HG02623 (cell line): ENCODE measurements around the gene DAZAP1.

Experiments used
- ATAC-seq: cut with Tn5 transposase; IDR thresholded peaks from one replicate; pipeline ENCODE4 v1.9.1; 2021; ENCODE audit warnings: moderate library complexity; ENCODE audit not compliant: unreplicated experiment

The DAZAP1 gene

DNA sequence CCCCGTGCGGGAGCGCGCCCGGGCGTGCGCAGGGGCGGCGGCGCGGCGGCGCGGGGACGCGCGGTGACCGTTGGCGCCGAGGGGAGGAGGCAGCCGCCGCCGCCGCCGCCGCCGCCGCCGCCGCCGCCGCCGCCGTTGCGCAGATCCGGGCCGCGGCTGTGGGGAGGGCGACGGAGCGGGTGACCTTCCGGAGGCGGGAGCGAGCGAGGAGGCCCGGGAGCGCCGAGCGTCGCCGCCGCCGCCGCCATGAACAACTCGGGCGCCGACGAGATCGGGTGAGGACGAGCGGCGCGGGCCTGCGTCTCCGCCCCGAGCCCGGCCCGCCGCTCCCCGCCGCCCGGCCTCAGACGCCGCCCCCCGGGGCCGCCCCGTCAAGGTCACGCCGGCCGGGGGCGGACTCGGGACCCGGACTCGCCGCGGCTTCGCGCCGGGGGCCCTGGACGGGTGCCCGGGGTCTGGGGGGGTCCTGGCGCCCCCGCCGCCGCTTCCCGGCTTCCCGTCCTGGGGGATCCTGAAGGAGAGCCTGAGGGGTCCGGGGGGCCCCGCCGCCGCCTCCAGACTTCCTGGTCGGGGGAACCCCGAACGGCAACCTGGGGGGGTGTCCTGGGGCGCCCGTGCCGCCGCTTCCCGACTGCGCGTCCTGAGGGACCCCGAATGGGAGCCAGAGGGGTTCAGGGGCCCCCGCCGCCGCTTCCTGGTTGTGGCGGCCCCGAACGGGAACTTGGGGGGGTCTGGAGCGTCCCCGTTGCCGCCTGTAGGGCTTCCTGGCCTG lies at the start of gene DAZAP1:
TSS of gene DAZAP1 (plus strand) at position 59 of the 772 bp plus-strand sequence. CDS start at position 247, 188 bp downstream.
- ATAC-seq, result peak; percentile 19

DNA sequence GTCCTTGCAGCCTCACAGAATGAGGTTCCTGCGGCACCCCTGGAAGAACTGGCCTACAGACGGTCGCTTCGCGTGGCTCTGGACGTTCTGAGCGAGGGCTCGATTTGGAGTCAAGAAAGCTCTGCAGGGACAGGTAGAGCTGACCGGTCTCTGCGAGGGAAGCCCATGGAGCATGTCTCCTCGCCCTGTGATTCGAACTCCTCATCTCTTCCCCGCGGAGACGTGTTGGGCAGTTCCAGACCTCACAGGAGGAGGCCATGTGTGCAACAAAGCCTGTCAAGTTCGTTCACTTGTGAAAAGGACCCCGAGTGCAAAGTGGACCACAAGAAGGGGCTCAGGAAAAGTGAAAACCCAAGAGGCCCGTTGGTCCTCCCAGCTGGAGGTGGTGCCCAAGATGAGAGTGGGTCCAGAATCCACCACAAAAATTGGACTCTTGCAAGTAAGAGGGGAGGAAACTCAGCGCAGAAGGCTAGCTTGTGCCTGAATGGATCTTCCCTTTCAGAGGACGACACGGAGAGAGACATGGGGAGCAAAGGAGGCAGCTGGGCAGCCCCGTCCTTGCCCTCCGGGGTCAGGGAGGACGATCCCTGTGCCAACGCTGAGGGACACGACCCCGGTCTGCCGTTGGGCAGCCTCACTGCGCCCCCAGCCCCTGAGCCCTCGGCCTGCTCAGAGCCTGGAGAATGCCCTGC lies 47.1 kb upstream of the DAZAP1 start:
- ATAC-seq, result no peak

DNA sequence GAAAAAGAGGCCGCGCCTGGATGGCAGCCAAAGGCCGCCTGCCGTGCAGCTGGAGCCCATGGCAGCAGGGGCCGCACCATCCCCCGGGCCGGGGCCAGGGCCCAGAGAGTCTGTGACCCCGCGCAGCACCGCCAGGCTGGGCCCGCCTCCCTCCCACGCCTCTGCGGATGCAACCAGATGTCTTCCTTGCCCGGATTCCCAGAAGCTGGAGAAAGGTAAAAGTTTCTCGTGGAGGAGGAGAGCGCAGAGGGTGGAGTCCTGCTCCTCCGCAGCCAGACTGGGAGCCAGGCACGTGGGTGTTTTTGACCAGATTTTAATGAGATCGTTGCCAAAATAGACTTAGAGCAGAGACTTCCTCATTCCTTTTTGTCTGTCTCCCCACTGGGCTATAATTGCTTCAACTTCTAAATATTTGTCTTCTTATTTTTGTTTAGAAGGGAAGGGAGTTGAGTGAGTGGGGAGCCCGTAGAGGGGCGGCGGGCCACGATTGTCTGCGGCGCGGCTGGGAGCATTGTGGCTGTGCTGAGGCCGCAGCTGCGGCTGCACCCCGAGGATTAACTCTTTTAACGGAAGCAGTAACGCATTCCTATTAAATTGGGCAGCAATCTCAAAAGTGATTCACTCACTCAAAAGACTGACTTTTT lies 46.4 kb upstream of the DAZAP1 start:
- ATAC-seq, result no peak

DNA sequence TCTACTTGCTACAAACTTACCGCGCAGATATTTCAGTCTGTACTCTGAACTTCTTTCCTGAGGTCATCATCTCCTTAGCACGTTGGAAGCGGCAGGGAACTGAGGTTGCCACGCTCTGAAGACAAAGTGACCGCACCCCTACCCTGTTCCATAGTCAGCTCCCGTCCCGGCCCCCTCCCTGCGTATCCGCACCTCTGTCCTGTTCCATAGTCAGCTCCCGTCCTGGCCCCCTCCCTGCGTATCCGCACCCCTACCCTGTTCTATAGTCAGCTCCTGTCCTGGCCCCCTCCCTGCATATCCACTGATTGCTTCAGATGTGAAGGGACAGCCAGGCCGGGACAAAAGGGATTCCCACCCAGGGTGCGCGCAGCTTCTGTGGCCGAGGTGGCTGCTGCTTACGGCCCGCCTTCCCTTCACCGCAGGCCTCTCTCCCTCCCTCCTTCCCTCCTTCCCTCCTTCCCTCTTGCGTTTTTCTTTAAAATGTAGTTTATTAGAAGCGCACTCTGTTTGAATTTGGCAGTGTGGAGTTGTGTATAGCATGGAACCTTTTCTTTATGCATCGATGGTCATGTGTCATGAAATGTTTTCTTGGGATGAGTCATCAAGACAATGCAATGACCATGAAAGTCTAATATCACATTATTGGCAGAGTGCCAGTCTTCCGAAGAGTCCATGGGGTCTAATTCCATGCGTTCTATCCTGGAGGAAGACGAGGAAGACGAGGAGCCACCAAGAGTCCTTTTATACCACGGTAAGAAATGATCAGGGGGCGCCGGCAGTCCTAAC lies 45.6 kb upstream of the DAZAP1 start:
- ATAC-seq, result no peak

DNA sequence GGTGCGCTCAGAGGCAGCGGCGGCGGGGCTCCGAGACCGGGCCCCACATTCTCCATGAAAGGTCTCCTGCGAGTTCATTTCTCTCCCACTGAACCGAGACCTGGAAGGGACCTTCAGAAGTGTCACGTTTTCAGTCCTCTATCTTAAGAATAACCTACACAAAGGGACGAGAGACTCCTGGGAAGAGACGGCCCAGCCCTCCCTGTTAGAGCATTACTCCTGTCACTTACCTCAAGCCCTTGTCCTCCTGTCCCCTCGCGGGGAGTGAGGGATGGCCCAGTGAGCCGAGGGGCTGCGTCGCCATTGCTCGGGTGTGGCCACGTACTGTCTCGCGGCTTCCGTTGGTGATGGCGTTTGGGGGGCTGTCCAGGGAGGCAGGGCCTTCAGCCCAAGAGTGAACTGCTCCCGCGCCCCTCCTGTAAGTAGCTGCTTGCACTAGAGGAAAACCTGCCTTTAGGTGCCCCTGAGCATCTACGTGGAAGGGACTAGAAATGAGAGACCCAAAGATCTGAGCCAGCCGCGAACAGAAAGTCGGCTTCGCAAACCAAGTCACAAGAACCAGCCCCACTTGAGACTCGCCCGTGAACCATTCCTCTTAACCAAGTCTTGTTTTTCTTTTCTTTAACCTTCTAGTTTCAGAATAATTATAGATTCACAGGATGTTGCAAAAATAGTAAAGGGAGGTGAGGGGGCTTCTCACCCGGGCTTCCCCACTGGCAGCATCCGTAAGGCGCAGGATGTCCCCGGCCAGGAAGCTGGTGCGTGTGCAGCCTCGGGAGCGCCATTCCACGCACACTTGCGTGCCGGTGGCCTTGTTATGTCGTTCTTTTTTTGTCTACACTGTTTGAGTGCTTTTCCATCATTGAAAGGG lies 44.8 kb upstream of the DAZAP1 start:
- ATAC-seq, result no peak

DNA sequence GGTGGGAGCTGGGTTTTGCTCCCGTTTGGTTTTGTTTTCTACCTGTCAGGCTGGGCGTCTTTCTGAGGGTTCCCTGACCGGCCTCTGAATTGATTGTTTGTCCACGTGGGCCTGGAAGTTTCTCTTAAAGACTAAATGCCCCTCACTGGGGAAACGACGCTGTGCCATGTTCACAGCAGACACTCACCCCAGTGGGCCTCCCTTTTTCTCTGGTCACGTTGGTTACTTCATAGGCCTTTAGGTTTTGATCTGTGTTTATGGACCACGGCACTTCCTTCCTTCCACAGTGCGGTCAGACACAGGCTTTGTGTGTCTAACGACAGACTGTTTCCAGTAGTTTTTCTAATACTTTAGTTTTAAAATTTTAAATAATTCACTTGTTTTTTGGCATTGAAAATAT lies 43.8 kb upstream of the DAZAP1 start:
- no peak for ATAC-seq

DNA sequence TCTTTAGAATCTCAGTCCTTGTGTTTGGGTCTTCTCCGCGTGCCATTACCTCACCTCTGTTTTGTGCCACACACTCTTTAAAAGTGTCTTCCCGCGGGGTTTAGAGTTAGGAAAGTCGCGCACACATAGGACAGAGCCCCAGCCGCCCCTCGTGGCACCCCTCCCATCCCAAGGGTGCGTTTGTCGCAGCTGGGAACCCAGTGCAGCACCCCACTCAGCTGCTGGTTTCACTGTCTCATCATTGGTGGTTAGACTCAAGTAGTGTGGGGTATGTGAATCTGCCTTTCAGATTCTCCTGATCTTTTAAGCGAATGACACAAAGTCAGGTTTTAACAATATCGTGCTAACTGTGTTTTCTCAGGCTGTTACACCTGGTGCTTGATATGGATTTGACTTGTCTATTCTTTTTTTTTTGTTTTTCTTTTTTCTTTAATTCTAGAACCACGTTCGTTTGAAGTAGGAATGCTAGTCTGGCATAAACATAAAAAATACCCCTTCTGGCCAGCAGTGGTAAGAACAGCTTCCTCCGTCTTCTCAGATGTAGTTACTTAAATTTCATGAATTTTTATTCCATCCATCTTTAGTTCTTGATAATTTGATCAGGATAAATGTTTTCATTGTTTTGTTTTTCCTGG lies 43.2 kb upstream of the DAZAP1 start:
- ATAC-seq, result no peak

DNA sequence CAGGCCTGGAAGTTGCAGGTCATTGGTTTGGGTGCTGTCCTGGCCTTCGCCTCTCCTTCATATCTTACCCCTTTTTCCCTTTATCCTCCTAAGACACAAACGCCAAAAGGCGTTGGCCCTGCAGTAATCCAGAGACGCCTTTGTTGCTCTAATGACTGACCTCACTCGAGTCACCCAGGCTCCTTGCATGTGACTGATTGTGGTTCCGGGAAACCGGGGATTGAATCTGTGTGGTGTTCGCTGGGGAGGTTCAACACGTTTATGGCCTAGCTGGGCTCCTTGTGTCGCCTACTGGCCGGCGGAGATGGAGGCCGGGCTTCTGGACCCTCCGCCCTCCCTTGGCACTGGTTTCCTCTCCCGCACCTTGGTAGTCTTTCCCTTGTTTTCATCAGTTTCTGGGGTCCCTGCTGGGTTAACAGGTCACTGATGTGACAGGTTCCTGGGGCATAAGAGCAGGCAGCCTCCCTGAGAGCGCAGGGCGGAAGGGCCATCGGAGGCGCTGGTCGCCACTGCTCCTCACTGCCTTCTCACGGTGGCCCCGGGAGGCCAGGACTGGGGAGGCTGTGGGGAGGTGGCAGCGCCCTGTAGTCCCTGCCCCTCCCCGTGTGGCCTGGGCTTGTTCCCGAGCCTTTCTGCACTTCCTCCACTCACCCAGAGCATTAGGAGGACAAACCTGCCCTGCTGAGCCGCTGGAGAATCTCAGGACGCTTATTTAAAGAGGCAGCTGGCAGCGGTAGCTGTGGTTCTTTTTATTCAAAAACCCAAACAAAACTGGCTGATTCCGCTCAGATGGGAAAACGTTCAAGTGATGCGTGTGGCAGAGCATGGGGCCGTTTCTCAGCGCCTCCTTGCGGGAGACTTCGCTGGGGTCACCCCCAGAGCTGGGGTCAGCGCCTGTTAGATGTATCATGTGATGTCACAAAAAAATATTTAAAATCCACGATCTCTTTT lies 41.8 kb upstream of the DAZAP1 start:
- no peak for ATAC-seq

DNA sequence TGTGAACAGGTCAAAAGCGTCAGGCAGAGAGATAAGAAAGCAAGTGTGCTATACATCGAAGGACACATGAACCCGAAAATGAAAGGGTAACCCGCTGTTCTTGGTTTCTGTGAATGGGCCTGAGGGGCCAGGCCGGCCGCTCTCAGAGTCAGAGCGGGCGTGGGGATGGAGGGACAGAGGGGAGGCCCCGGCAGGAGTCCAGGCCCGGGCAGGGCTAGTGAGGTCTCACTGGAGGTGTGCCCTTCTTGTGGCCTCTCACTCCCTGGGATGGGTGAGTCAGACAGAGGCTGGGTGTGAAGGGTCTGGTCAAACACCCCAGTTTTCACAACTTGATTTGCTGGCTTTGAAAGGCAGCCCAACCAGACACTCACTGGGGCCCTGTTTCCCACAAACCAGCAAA lies 41.1 kb upstream of the DAZAP1 start:
- no peak for ATAC-seq

DNA sequence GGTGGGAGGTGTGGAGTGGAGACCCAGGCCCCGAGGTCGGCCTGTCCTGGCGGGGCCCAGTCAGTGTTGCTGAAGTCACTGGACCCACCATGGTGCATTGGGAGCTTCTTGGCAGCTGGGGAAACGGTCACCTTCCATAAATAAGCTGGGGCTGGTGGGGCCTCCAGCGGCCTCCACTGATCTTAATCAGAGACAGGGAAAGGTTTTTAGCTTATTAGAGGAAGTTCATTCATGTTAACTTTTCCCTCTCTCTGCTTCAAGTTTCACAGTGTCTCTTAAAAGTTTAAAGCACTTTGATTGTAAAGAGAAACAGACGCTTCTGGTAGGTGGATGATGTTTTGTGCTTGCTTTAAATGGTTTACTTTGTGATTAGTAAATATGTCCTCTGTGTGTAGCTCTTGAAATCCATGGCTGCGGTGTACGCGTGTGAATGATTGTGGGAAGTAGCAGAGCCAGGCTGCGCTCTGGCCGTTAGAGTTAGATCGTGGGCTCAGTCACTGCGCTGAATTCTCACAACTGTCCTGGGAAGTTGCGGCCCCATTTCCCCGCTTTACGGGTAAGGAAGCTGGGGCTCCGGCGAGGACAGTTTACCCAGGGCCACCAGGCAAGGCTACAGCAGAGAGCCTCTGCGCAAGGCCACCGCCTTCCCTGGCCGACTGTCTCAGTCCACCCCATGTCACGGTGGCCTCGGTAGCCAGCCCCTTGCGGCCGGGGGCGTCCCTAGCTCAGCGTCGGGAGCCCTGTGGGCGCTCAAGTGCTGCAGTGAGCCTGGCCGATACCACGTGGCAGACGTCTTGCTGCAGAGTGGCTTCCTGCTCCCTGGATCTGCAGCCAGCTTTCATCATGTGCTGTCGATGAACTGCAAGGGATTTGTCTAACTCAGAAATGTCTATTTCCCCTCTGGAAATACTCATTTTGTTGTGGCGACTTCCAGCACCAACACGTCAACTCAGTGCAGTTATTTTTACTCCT lies 40.2 kb upstream of the DAZAP1 start:
- ATAC-seq, result no peak

DNA sequence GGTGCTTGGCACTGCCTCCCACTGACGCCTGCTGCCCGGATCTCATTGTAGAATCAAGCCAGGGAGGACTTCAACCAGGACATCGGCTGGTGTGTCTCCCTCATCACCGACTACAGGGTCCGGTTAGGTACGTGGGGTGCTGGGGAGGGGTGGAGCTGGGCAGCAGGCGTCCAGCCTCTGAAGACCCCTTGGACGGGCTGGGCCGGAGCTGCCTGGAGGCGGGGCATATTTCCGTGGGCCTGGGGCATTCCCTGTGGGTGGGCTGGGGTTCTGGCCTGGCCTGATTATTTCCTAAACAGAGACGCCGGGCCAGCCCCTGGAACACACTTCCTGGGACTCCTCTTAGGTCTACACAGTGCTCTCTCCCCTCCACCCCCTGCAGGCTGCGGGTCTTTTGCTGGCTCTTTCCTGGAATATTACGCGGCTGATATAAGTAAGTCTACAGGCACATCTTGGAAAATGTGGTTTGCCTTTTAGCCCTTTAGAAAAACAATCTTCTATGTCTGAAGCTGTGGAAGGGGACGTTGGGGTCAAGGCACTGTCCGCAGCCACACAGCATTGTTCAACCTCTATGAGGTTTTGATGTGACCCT lies 38.1 kb upstream of the DAZAP1 start:
- no peak for ATAC-seq

DNA sequence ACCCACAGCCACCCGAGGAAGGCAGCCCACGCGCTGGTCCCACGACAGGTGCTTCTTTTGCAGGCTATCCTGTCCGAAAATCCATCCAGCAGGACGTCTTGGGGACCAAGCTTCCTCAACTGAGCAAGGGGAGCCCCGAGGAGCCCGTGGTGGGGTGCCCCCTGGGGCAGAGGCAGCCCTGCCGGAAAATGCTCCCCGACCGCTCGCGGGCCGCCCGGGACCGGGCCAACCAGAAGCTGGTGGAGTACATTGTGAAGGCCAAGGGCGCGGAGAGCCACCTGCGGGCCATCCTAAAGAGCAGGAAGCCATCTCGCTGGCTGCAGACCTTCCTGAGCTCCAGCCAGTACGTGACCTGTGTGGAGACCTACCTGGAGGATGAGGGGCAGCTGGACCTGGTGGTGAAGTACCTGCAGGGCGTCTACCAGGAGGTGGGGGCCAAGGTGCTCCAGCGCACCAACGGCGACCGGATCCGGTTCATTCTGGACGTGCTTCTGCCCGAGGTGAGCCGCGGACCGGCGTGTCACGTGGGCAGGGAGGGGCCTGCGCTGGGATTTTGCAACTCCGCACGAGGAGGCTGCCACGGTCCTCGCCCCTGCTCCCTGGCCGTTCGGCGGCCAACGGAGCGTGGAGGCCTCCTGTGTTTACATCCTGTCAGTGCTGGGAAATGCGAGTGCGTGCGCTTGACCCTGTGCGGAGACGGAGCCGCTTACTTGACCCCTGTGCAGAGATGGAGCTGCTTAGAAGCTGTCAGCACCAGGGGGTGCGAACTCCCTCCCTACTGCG lies 36.6 kb upstream of the DAZAP1 start:
- ATAC-seq, result no peak

DNA sequence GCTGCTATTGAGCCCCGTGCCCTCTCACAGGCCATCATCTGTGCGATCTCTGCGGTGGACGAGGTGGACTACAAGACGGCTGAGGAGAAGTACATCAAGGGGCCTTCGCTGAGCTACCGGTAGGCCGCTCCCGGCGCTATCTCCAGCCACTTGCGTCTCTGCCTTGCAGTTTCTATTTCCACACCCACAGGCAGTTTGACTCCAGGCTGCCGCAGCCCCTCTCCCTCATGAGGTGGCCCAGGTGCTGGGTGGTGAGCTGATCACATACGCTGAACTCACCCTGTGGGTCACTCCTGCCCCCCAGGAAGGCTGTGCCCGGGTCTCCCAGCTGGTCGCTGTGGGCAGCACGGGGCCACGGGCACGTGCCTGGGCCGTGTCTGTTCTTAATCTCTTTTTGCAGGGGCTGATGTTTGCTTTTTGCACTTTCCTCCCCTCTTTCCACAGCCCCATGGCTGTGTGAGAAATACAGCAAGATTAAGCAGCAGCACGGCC lies 34.3 kb upstream of the DAZAP1 start:
- ATAC-seq, result no peak

DNA sequence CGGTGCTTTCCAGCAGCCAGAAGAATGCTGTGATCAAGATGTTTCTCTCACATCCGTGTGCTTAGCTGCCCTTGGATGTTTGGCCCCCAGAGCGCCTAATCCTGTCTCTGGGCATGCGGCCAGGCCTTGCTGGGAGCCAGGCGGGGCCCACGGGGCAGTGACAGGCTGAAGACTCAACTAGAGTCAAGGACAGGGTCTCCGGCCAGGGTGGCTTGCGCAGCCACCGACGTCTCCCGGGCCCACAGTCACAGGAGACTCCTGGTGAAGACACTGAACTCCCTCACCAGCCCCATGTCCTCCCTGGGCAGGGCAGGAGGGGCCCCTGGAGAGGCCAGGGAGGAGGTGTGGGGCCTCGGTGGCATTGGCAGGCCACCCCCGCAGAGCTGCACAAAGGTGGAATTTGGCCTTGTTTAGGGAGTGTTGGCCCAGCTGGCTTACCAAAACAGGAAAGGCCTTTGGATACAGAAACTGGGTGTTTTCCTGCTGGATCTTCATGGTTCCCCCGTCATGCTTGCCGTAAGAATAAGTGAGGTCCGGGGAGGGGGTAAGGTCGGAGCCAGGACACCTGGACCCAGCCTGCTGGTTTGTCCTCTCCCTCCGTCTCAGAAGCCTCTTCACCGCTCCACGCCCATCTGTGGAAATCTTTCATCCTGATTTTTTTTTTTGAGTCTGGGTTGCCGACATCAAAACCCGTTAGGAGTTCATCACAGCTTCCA lies 33.7 kb upstream of the DAZAP1 start:
- ATAC-seq, result no peak

DNA sequence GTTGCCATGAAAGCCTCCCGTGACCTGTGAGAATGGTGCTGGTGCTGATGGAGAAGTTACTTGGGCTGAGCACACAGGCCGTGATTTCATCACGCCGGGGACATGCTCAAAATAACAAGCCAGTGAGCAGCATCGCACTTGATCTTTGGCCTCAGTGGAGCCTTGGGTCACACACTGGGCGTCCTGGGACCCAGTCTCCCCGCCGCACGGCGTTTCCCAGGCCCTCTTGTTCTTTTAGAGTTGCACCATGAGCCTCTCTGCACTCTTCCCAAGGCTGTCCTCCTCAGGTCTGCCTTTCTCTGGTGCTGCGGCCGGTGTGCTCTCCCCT lies 33.2 kb upstream of the DAZAP1 start:
- no peak for ATAC-seq

DNA sequence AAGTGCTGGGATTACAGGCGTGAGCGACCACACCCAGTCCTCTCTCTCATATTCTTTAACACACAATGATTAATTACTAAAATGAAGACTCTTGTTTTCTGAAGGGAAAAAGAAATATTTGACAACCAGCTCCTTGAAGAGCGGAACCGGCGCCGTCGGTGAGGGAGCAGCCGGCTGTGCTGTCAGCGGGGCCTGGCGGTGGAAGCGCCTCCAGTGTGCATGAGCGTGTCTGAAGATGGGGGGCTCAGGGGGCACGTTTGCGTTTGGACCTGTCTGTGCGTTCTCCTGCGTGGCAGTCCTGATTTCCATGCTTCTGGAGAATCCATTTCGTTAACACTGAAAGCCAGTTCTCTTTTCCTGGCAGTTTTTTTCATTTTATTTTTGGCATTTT lies 31.0 kb upstream of the DAZAP1 start:
- no peak for ATAC-seq
